H1 (cell line): Measurements from ENCODE around the gene ST6GALNAC2. TPM values are rescaled to one million over a fixed set of nuclear protein-coding genes. Genes with fewer than 3 reads are reported as not detected.
A peak's percentile ranks its signal among the peaks of the same experiment; 100 is the strongest.

Experiments used
- CTCF ChIA-PET: fragments of 300-600 bp; sonication (Branson Sonifier 250); formaldehyde crosslinking; loops from one replicate; lab custom pipeline; 2021; ENCODE audit not compliant: partially characterized antibody; lab: Charles Lee
- POLR2A ChIA-PET: fragments of 300-600 bp; sonication (Branson Sonifier 250); formaldehyde crosslinking; loops from one replicate; lab custom pipeline; 2021; ENCODE audit warnings: inconsistent platforms; ENCODE audit not compliant: partially characterized antibody; lab: Charles Lee
- DNase-seq, 2 experiments: peaks; one replicate each; pipeline versions ENCODE4 v3.0.0 to v3.0.0-alpha.2; 2010 to 2022; ENCODE audit warnings: low spot score in 2 of 2, low read depth in 1 of 2, mixed read lengths in 1 of 2
- FAIRE-seq: peaks from 2 replicates; lab custom pipeline; 2011; peaks lifted over from hg19 to GRCh38; lab: Jason Lieb, UNC
- H2AFZ ChIP-seq: 2 replicates; pipeline ENCODE4 v1.8.1; 2012; ENCODE audit warnings: low read length, inconsistent platforms
- H2AK5ac ChIP-seq: 2 replicates; pipeline ENCODE4 v1.6.1; 2013; ENCODE audit warnings: low read depth, low read length
- H2BK120ac ChIP-seq: replicated peaks from 2 replicates; pipeline ENCODE3; 2013; ENCODE audit warnings: low read depth, low read length, inconsistent platforms
- H2BK12ac ChIP-seq: 2 replicates; pipeline ENCODE4 v1.6.1; 2013; ENCODE audit warnings: low read depth, low read length
- H2BK15ac ChIP-seq: 2 replicates; pipeline ENCODE4 v1.6.1; 2013; ENCODE audit warnings: low read length
- H2BK20ac ChIP-seq: 2 replicates; pipeline ENCODE4 v1.6.1; 2013; ENCODE audit warnings: low read length
- H2BK5ac ChIP-seq: 2 replicates; pipeline ENCODE4 v1.6.1; 2013; ENCODE audit warnings: low read depth, low read length
- H3K14ac ChIP-seq: 2 replicates; pipeline ENCODE4 v1.6.1; 2013; ENCODE audit warnings: inconsistent platforms; ENCODE audit not compliant: insufficient read length
- H3K18ac ChIP-seq: 2 replicates; pipeline ENCODE4 v1.6.1; 2013; ENCODE audit warnings: low read length; ENCODE audit errors: extremely low read depth
- H3K23ac ChIP-seq: 2 replicates; pipeline ENCODE4 v1.6.1; 2013; ENCODE audit warnings: inconsistent platforms; ENCODE audit not compliant: insufficient read length
- H3K23me2 ChIP-seq: 2 replicates; pipeline ENCODE4 v1.6.1; 2013; ENCODE audit warnings: low read depth, low read length
- H3K27ac ChIP-seq: 2 replicates; pipeline ENCODE4 v1.6.1; 2011; ENCODE audit warnings: low read depth, low read length, inconsistent platforms
- H3K27me3 ChIP-seq, 4 experiments: replicated peaks in 1 of 4; 1 replicate in 1 of 4; 2 replicates in 3 of 4; pipeline versions ENCODE4 v1.6.1 to v1.8.1; 2011 to 2013; ENCODE audit warnings: low read length in 3 of 4, mild to moderate bottlenecking in 3 of 4, inconsistent platforms in 2 of 4, mixed read lengths in 2 of 4, moderate library complexity in 1 of 4; ENCODE audit not compliant: control insufficient read depth in 3 of 4, insufficient read depth in 3 of 4; ENCODE audit errors: extremely low read depth in 1 of 4
- H3K36me3 ChIP-seq, 4 experiments: 2 replicates each; pipeline versions ENCODE4 v1.6.1 to v1.8.1; 2011 to 2013; ENCODE audit warnings: mild to moderate bottlenecking in 4 of 4, low read length in 3 of 4, moderate library complexity in 2 of 4, control low read depth in 1 of 4, inconsistent platforms in 1 of 4; ENCODE audit not compliant: insufficient read depth in 4 of 4, control insufficient read depth in 2 of 4
- H3K4ac ChIP-seq: replicated peaks from 2 replicates; pipeline ENCODE3; 2013; ENCODE audit warnings: low read length, low read depth, mixed read lengths, inconsistent platforms; ENCODE audit not compliant: insufficient read length
- H3K4me1 ChIP-seq, 4 experiments: replicated peaks in 1 of 4; 1 replicate in 1 of 4; 2 replicates in 3 of 4; pipeline versions ENCODE4 v1.6.1 to v1.8.1; 2011 to 2013; ENCODE audit warnings: low read length in 3 of 4, inconsistent platforms in 2 of 4, mixed read lengths in 1 of 4; ENCODE audit not compliant: insufficient read depth in 4 of 4, control insufficient read depth in 3 of 4
- H3K4me2 ChIP-seq, 2 experiments: 2 replicates each; pipeline versions ENCODE4 v1.6.1 to v1.8.1; 2011 to 2013; ENCODE audit warnings: low read depth in 2 of 2, low read length in 2 of 2, control low read depth in 1 of 2, inconsistent platforms in 1 of 2, mild to moderate bottlenecking in 1 of 2; ENCODE audit not compliant: insufficient read depth in 1 of 2
- H3K4me3 ChIP-seq, 4 experiments: fragments of 200-600, 300-600 bp in 1 of 4; sonication (generic), shearing (Covaris generic), sonication (Bioruptor Twin) in 1 of 4; 2 replicates each; pipeline versions ENCODE4 v1.5.1 to v1.8.1; 2011 to 2016; ENCODE audit warnings: low read length in 4 of 4, low read depth in 3 of 4, control low read depth in 2 of 4, inconsistent platforms in 2 of 4, mild to moderate bottlenecking in 2 of 4, mixed read lengths in 1 of 4, moderate library complexity in 1 of 4; ENCODE audit not compliant: insufficient read depth in 2 of 4; ENCODE audit errors: extremely low read depth in 1 of 4
- H3K56ac ChIP-seq: replicated peaks from 2 replicates; pipeline ENCODE3; 2013; ENCODE audit warnings: low read depth, mild to moderate bottlenecking, mixed read lengths, low read length, inconsistent platforms; ENCODE audit not compliant: insufficient read length
- H3K79me1 ChIP-seq: 2 replicates; pipeline ENCODE4 v1.6.1; 2013; ENCODE audit warnings: low read depth, low read length, control low read depth
- H3K79me2 ChIP-seq, 2 experiments: 2 replicates each; pipeline versions ENCODE4 v1.6.1 to v1.8.1; 2012 to 2013; ENCODE audit warnings: low read length in 2 of 2, mild to moderate bottlenecking in 2 of 2, inconsistent platforms in 1 of 2; ENCODE audit not compliant: insufficient read depth in 2 of 2, control insufficient read depth in 1 of 2
- H3K9ac ChIP-seq, 4 experiments: replicated peaks in 1 of 4; 1 replicate in 1 of 4; 2 replicates in 3 of 4; pipeline versions ENCODE4 v1.6.1 to v1.8.1; 2011 to 2013; ENCODE audit warnings: low read depth in 3 of 4, low read length in 3 of 4, control low read depth in 2 of 4, mild to moderate bottlenecking in 2 of 4, moderate library complexity in 2 of 4, inconsistent platforms in 1 of 4; ENCODE audit errors: extremely low read depth in 1 of 4
- H3K9me3 ChIP-seq, 2 experiments: 2 replicates each; pipeline versions ENCODE4 v1.6.1 to v1.8.1; 2012 to 2013; ENCODE audit warnings: mild to moderate bottlenecking in 2 of 2, moderate library complexity in 2 of 2, control low read depth in 1 of 2, inconsistent platforms in 1 of 2, low read depth in 1 of 2, low read length in 1 of 2, mixed read lengths in 1 of 2; ENCODE audit not compliant: insufficient read depth in 2 of 2
- H4K20me1 ChIP-seq, 2 experiments: replicated peaks in 1 of 2; 2 replicates each; pipeline versions ENCODE3 to v1.8.1; 2011 to 2013; ENCODE audit warnings: inconsistent platforms in 2 of 2, low read length in 2 of 2, mild to moderate bottlenecking in 1 of 2; ENCODE audit not compliant: insufficient read depth in 2 of 2, control insufficient read depth in 1 of 2
- H4K5ac ChIP-seq: 2 replicates; pipeline ENCODE4 v1.6.1; 2013; ENCODE audit warnings: low read length, low read depth, mixed read lengths, inconsistent platforms; ENCODE audit not compliant: insufficient read length
- H4K8ac ChIP-seq: 2 replicates; pipeline ENCODE4 v1.8.0; 2013; ENCODE audit warnings: mild to moderate bottlenecking, moderate library complexity, low read length, inconsistent platforms; ENCODE audit not compliant: insufficient read depth; ENCODE audit errors: extremely low read depth
- H4K91ac ChIP-seq: replicated peaks from 2 replicates; pipeline ENCODE3; 2013; ENCODE audit warnings: low read length, mixed read lengths, inconsistent platforms; ENCODE audit not compliant: insufficient read length
- WGBS, 2 experiments: shearing (Covaris generic) in 1 of 2; methylation state at CpG; one replicate each; pipeline versions ENCODE4 v1.1.6 to v1.1.7; 2013 to 2015; ENCODE audit warnings: low lambda C conversion rate in 2 of 2, mixed read lengths in 2 of 2, inconsistent platforms in 1 of 2, low coverage in 1 of 2, missing lambda C conversion rate in 1 of 2; ENCODE audit not compliant: insufficient replicate concordance in 2 of 2, insufficient coverage in 1 of 2, insufficient read length in 1 of 2; ENCODE audit errors: extremely low coverage in 1 of 2, missing lambda C conversion rate in 1 of 2; 5-methylcytosine and 5-hydroxymethylcytosine counted together
- polyA plus RNA-seq, 7 experiments: library from polyadenylated mRNA; depleted of rRNA in 3 of 7; stranded (reverse) in 5 of 7; unstranded in 2 of 7; fragments of >200 nt in 5 of 7; fragments of 200-250 nt in 2 of 7; gene quantifications; 1 replicate in 5 of 7; 2 replicates in 1 of 7; 4 replicates in 1 of 7; pipeline versions ENCODE4 v1.2.1 to v1.2.3, GENCODE V29; 2011 to 2013; ENCODE audit warnings: missing spikeins in 2 of 7, mixed read lengths in 2 of 7
- total RNA-seq: library from RNA; stranded (reverse); fragmentation: NEBNext Ultra II Directional; extraction: Animal tissue kit (Norgen Biotek cat#: 25700); gene quantifications from 2 replicates; pipeline ENCODE4 v1.2.1, GENCODE V29; 2021

ST6GALNAC2 gene
- total and polyA plus RNA-seq, 2 of the 8 experiments (the other 6 are each of a cell fraction or from before 2014, with no cell fraction given) = 0.09 TPM; not detected in 1

DNA sequence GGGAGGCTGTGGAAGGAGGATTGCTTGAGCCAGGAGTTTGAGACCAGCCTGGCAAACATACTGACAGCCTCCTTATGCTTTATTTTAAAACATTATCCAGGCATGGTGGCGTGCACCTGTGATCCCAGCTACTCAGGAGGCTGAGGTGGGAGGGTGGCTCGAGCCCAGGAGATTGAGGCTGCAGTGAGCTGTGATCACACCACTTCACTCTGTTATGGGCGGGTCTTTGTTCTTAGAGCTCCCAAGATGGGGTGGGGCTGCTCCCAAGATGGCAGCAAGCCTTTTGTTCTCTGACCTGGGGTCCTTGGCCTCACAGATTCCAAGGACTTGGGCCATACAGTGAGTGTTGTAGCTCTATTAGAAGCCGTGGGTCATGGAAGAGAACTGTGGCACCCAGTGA is 26.1 kb upstream of the ST6GALNAC2 start:
- Histone ChIP-seq H2BK120ac (no peak overlapping the region), H3K4me3 (no peak overlapping the region), H3K4ac (no peak overlapping the region), H3K79me1 (no peaks in the 10 kb centered on the region), H3K9ac (no peak overlapping the region), H3K79me2 (no peaks in the 10 kb centered on the region), H2AK5ac (no peak overlapping the region), H3K4me2 (no peak overlapping the region), H4K91ac (peak overlapping the region; percentile 30), H3K18ac (no peak overlapping the region), H3K56ac (no peak overlapping the region), H3K4me1 (peaks cover 0 to 4% (median 1%) of the 10 kb centered on the region in 4 experiments; a peak in 3 of 7 replicates), H3K23ac (no peak overlapping the region), H4K8ac (no peak overlapping the region; the same call in 1 of the 2 replicates), H2BK20ac (no peak overlapping the region), H3K23me2 (no peaks in the 10 kb centered on the region), H3K27ac (no peak overlapping the region; the same call in 1 of the 2 replicates), H4K5ac (no peak overlapping the region), H2AFZ (no peak overlapping the region), H2BK15ac (no peak overlapping the region), H3K27me3 (no peaks in the 10 kb centered on the region), H3K14ac (no peak overlapping the region), H2BK5ac (0 out of 2 replicates have a peak overlapping the region, but pooled peaks have one; percentile 48), H2BK12ac (no peak overlapping the region), H3K9me3 (peaks cover 11 to 17% of the 10 kb centered on the region in 2 experiments), H3K36me3 (no peaks in the 10 kb centered on the region; a peak in 1 of 8 replicates), H4K20me1 (no peaks in the 10 kb centered on the region)
- 88% methylated on average over 4 of the region's 4 CpGs; no CpG with 5 or more reads in 1 of the 2 experiments for WGBS, 2 experiments
- DNase-seq (no peak), FAIRE-seq (no peak)
- CTCF ChIA-PET = interaction anchor here (0.8 to 5.1 kb wide), 8 partner anchors 11 to 89 kb away, joined by 3 to 35 read pairs (median 10); no protein-coding TSS in a partner anchor
- POLR2A ChIA-PET = interaction anchor here (1.2 to 1.4 kb wide), 2 partner anchors 10 to 52 kb away, joined by 3 to 5 read pairs; no protein-coding TSS in a partner anchor
